K562 (cell line): Measurements from ENCODE around the gene TEX54. TPM values are rescaled to one million over a fixed set of nuclear protein-coding genes. Genes with fewer than 3 reads are reported as not detected.

Experiments
- ATAC-seq: fragments of 200-7000 bp; cut with Tn5 transposase; 3 replicates; pipeline ENCODE4 v1.9.1; 2020; ENCODE audit warnings: moderate library complexity
- BruUV-seq: library from RNA; stranded (reverse); fragments of 400-500 nt; replicated peaks from 2 replicates; lab custom pipeline; 2021; lab: Mats Ljungman, UMichigan
- CTCF ChIA-PET: fragments of 300-600 bp; formaldehyde crosslinking; extraction: SDS; loops from one replicate; lab custom pipeline; 2021; ENCODE audit warnings: low intra/inter-chr PET ratio; lab: Yijun Ruan, JAX
- POLR2A ChIA-PET: fragments of 300-600, 350-650 bp; sonication (Branson Sonifier 250); formaldehyde crosslinking; extraction: SDS; loops from one replicate; lab custom pipeline; 2021; ENCODE audit warnings: antibody characterized with exemption, inconsistent platforms; lab: Yijun Ruan, JAX
- DNase-seq, 4 experiments: peaks; one replicate each; pipeline versions ENCODE4 v3.0.0 to v3.0.0-alpha.2; 2011 to 2018; ENCODE audit warnings: low spot score in 3 of 4, mixed read lengths in 3 of 4; ENCODE audit errors: extremely low read depth in 1 of 4
- FAIRE-seq: peaks from 2 replicates; lab custom pipeline; 2011; peaks lifted over from hg19 to GRCh38; lab: Jason Lieb, UNC
- H2AFZ ChIP-seq: 2 replicates; pipeline ENCODE4 v1.6.0; 2011; ENCODE audit warnings: low read depth, low read length, control low read depth, inconsistent platforms
- H3K27ac ChIP-seq: fragments of 200-600 bp; 3 replicates; pipeline ENCODE4 v1.8.0; 2011; ENCODE audit warnings: low read depth, mild to moderate bottlenecking, control low read depth, inconsistent platforms, low read length, moderate library complexity, mixed read lengths; ENCODE audit errors: extremely low read depth
- H3K27me3 ChIP-seq, 2 experiments: fragments of 300-600 bp in 1 of 2; 2 replicates in 1 of 2; 3 replicates in 1 of 2; pipeline versions ENCODE4 v1.6.0 to v1.8.0; 2011; ENCODE audit warnings: inconsistent platforms in 2 of 2, low read length in 2 of 2, mild to moderate bottlenecking in 1 of 2, mixed read lengths in 1 of 2, moderate library complexity in 1 of 2; ENCODE audit not compliant: control insufficient read depth in 2 of 2, insufficient read depth in 2 of 2
- H3K36me3 ChIP-seq: fragments of 300-600 bp; 3 replicates; pipeline ENCODE4 v1.8.0; 2011; ENCODE audit warnings: mild to moderate bottlenecking, low read length, inconsistent platforms; ENCODE audit not compliant: control insufficient read depth, insufficient read depth
- H3K4me1 ChIP-seq, 2 experiments: fragments of 200-600 bp in 1 of 2; replicated peaks in 1 of 2; 2 replicates in 1 of 2; 3 replicates in 1 of 2; pipeline versions ENCODE4 v1.5.1 to v1.8.0; 2011; ENCODE audit warnings: inconsistent platforms in 2 of 2, low read length in 2 of 2, mild to moderate bottlenecking in 1 of 2, mixed read lengths in 1 of 2, moderate library complexity in 1 of 2; ENCODE audit not compliant: control insufficient read depth in 2 of 2, insufficient read depth in 2 of 2
- H3K4me2 ChIP-seq: 2 replicates; pipeline ENCODE4 v1.6.1; 2011; ENCODE audit warnings: low read length, control low read depth, inconsistent platforms, mixed read lengths; ENCODE audit not compliant: insufficient read depth
- H3K4me3 ChIP-seq: fragments of 200-600 bp; sonication (generic), shearing (Covaris generic); 2 replicates; pipeline ENCODE4 v1.5.1; 2016; ENCODE audit warnings: control low read depth, inconsistent platforms
- H3K79me2 ChIP-seq: fragments of 200-600 bp; 3 replicates; pipeline ENCODE4 v1.8.0; 2011; ENCODE audit warnings: low read length, inconsistent platforms; ENCODE audit not compliant: control insufficient read depth, insufficient read depth
- H3K9ac ChIP-seq, 2 experiments: 2 replicates each; pipeline versions ENCODE4 v1.6.0 to v1.6.1; 2011; ENCODE audit warnings: low read depth in 2 of 2, low read length in 2 of 2, control low read depth in 1 of 2, inconsistent platforms in 1 of 2, mild to moderate bottlenecking in 1 of 2, mixed read lengths in 1 of 2; ENCODE audit not compliant: insufficient read depth in 1 of 2
- H3K9me1 ChIP-seq: one replicate; pipeline ENCODE4 v1.6.0; 2011; ENCODE audit warnings: inconsistent platforms, mild to moderate bottlenecking, low read length, moderate library complexity; ENCODE audit not compliant: control insufficient read depth, insufficient read depth
- H3K9me3 ChIP-seq: replicated peaks from 2 replicates; pipeline ENCODE4 v1.5.1; 2011; ENCODE audit warnings: low read depth, low read length, inconsistent platforms; ENCODE audit not compliant: control insufficient read depth, insufficient read depth
- H4K20me1 ChIP-seq: replicated peaks from 2 replicates; pipeline ENCODE4 v1.6.1; 2011; ENCODE audit warnings: low read length, inconsistent platforms, mixed read lengths; ENCODE audit not compliant: control insufficient read depth, insufficient read depth
- CBFA2T3 ChIP-seq: fragments of 450-650 bp; IDR thresholded peaks from 2 replicates; pipeline ENCODE4 v1.6.1; 2017
- ESRRB ChIP-seq: fragments of 250-450 bp; sonication (Bioruptor Pico); IDR thresholded peaks from 2 replicates; pipeline ENCODE4 v1.5.0; 2020; ENCODE audit warnings: mild to moderate bottlenecking, moderate library complexity, borderline replicate concordance
- GABPA ChIP-seq: fragments of 200-800 bp; sonication (Bioruptor generic); conservative IDR thresholded peaks from 2 replicates; pipeline ENCODE4 v1.6.1; 2016; ENCODE audit warnings: low read depth, missing genetic modification characterization, missing compliant biosample characterization
- HNRNPH1 ChIP-seq: fragments of 200-400 bp; formaldehyde crosslinking; optimal IDR thresholded peaks from 2 replicates; pipeline ENCODE3; 2017; ENCODE audit warnings: low read depth, mild to moderate bottlenecking, low read length, moderate library complexity
- PRPF4 ChIP-seq: fragments of 200-400 bp; formaldehyde crosslinking; IDR thresholded peaks from one replicate; pipeline ENCODE4 v1.6.1; 2017; ENCODE audit warnings: low read length, low read depth, mild to moderate bottlenecking; ENCODE audit not compliant: insufficient read depth, poor library complexity, severe bottlenecking
- ZBTB8A ChIP-seq: fragments of 450-650 bp; IDR thresholded peaks from 2 replicates; pipeline ENCODE4 v1.6.1; 2018; ENCODE audit warnings: mild to moderate bottlenecking, moderate library complexity; ENCODE audit not compliant: partially characterized antibody
- WGBS: fragments of 100-300 bp; shearing (Covaris generic); methylation state at CpG from one replicate; pipeline ENCODE4 v1.1.6; 2016; ENCODE audit warnings: low coverage, mixed read lengths; ENCODE audit not compliant: insufficient coverage; ENCODE audit errors: missing lambda C conversion rate; 5-methylcytosine and 5-hydroxymethylcytosine counted together
- in situ Hi-C: fragments of 300-500 bp; cut with MboI; formaldehyde crosslinking; loops from 4 replicates; pipeline ENCODE4 v1.15.0; 2018; ENCODE audit warnings: inconsistent platforms, mixed read lengths
- intact Hi-C: fragments of 100-400 bp; cut with micrococcal nuclease; formaldehyde crosslinking; loops from 2 replicates; pipeline ENCODE4 v1.14.2; 2022
- polyA plus RNA-seq, 8 experiments: library from polyadenylated mRNA; depleted of rRNA in 4 of 8; stranded (reverse) in 5 of 8; unstranded in 3 of 8; fragments of >200 nt; fragmentation: Nextera tagmentation in 2 of 8; fragmentation: Illumina TruSeq in 1 of 8; extraction: Ambion mirVana in 2 of 8; extraction: Trizol in 1 of 8; gene quantifications; 2 replicates each; pipeline versions ENCODE4 v1.2.1 to v1.2.3, GENCODE V29; 2011 to 2014; ENCODE audit warnings: inconsistent platforms in 1 of 8, missing spikeins in 1 of 8
- total RNA-seq, 7 experiments: library from RNA; depleted of rRNA in 6 of 7; stranded (reverse); fragments of >200 nt in 6 of 7; fragmentation: Illumina TruSeq in 2 of 7; extraction: Trizol in 2 of 7; gene quantifications; 2 replicates each; pipeline versions ENCODE4 v1.2.1 to v1.2.3, GENCODE V29; 2011 to 2021; ENCODE audit warnings: low replicate concordance in 1 of 7
- TF ChIP-seq, protein P1 (sequence below): fragments of 250-450 bp; sonication (Bioruptor Pico); IDR thresholded peaks from 2 replicates; pipeline ENCODE4 v1.9.0; 2021; ENCODE audit warnings: mild to moderate bottlenecking
- TF ChIP-seq, protein P2 (sequence below): IDR thresholded peaks from 3 replicates; pipeline ENCODE4 v1.6.1; 2011; ENCODE audit warnings: borderline replicate concordance, mild to moderate bottlenecking; ENCODE audit not compliant: insufficient read length, insufficient read depth
- TF ChIP-seq, protein P3 (sequence below), 2 experiments: fragments of 450-650 bp; IDR thresholded peaks; 2 replicates each; pipeline ENCODE4 v1.6.1; 2018; ENCODE audit warnings: mild to moderate bottlenecking in 2 of 2, low read depth in 1 of 2; ENCODE audit not compliant: partially characterized antibody in 2 of 2
- TF ChIP-seq, protein P4 (sequence below): fragments of 250-450 bp; sonication (Bioruptor Pico); IDR thresholded peaks from 2 replicates; pipeline ENCODE4 v1.4.0; 2020

Gene TEX54
- total and polyA plus RNA-seq, 9 of the 15 experiments (the other 6 are each of a cell fraction or from before 2014, with no cell fraction given), result not detected

DNA sequence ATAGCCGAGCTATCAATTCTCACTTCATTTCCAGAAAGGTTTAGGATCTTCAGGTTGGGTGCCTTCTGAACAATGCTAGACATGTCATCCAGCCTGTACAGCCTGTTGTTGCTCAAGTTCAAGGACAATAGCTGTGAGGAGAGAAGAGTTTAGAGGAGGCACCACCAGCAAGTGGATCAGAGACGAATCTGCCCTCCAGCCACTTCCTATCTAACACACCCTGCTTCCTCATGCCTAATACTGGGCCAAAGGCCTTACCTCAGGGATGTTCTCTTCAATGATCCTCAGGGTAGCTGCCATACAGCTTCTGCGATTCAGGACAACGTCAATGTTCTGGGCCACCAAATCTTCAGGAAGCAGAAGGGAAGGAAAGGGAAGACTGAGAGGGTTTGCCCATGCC, 31.6 kb downstream of the TEX54 start:
- H3K27me3 ChIP-seq, result no peaks in the 10 kb centered on the region
- H3K36me3 ChIP-seq, result peaks cover 75% of the 10 kb centered on the region
- ATAC-seq (no peak), FAIRE-seq (no peak), DNase-seq (no peak)
- ChIA-PET POLR2A (interaction anchor here (0.6 to 5.5 kb wide), 9 partner anchors 10 to 243 kb away, joined by 3 to 116 read pairs (median 4); partner anchors contain the start of genes TMEM179B, TMEM223, TUT1 and WDR74), CTCF (no interaction called here)
- no peak overlapping the region for H3K4me3 ChIP-seq
- H4K20me1 ChIP-seq, result peaks cover 9% of the 10 kb centered on the region; the same call in 1 of the 2 replicates
- H3K9me1 ChIP-seq, result no peaks in the 10 kb centered on the region
- peaks cover 3 to 10% of the 10 kb centered on the region in 2 experiments; a peak in 4 of 5 replicates for H3K4me1 ChIP-seq
- 85% methylated on average over 4 of the region's 4 CpGs for WGBS
- in situ Hi-C loops (no loop called here), intact Hi-C loops (no loop called here)
- no peak overlapping the region for H3K9ac ChIP-seq
- H3K4me2 ChIP-seq, result no peak overlapping the region
- H2AFZ ChIP-seq, result no peak overlapping the region
- H3K9me3 ChIP-seq, result no peaks in the 10 kb centered on the region
- BruUV-seq, result no TSS peak
- TF ChIP-seq ESRRB, result no peak
- TF ChIP-seq, protein P1, sequence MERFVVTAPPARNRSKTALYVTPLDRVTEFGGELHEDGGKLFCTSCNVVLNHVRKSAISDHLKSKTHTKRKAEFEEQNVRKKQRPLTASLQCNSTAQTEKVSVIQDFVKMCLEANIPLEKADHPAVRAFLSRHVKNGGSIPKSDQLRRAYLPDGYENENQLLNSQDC (CRISPR knock-in tag), result no peak
- no peak for TF ChIP-seq PRPF4
- TF ChIP-seq HNRNPH1, result no peak
- TF ChIP-seq, protein P2, sequence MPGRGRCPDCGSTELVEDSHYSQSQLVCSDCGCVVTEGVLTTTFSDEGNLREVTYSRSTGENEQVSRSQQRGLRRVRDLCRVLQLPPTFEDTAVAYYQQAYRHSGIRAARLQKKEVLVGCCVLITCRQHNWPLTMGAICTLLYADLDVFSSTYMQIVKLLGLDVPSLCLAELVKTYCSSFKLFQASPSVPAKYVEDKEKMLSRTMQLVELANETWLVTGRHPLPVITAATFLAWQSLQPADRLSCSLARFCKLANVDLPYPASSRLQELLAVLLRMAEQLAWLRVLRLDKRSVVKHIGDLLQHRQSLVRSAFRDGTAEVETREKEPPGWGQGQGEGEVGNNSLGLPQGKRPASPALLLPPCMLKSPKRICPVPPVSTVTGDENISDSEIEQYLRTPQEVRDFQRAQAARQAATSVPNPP, result no peak
- no peak for TF ChIP-seq GABPA
- TF ChIP-seq CBFA2T3, result no peak
- TF ChIP-seq, protein P3, sequence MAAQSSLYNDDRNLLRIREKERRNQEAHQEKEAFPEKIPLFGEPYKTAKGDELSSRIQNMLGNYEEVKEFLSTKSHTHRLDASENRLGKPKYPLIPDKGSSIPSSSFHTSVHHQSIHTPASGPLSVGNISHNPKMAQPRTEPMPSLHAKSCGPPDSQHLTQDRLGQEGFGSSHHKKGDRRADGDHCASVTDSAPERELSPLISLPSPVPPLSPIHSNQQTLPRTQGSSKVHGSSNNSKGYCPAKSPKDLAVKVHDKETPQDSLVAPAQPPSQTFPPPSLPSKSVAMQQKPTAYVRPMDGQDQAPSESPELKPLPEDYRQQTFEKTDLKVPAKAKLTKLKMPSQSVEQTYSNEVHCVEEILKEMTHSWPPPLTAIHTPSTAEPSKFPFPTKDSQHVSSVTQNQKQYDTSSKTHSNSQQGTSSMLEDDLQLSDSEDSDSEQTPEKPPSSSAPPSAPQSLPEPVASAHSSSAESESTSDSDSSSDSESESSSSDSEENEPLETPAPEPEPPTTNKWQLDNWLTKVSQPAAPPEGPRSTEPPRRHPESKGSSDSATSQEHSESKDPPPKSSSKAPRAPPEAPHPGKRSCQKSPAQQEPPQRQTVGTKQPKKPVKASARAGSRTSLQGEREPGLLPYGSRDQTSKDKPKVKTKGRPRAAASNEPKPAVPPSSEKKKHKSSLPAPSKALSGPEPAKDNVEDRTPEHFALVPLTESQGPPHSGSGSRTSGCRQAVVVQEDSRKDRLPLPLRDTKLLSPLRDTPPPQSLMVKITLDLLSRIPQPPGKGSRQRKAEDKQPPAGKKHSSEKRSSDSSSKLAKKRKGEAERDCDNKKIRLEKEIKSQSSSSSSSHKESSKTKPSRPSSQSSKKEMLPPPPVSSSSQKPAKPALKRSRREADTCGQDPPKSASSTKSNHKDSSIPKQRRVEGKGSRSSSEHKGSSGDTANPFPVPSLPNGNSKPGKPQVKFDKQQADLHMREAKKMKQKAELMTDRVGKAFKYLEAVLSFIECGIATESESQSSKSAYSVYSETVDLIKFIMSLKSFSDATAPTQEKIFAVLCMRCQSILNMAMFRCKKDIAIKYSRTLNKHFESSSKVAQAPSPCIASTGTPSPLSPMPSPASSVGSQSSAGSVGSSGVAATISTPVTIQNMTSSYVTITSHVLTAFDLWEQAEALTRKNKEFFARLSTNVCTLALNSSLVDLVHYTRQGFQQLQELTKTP (IDR thresholded peaks at IDR 0.05; ENCODE audit: low read depth in 1 of 2, partially characterized antibody in 2 of 2), result no peak
- TF ChIP-seq, protein P4, sequence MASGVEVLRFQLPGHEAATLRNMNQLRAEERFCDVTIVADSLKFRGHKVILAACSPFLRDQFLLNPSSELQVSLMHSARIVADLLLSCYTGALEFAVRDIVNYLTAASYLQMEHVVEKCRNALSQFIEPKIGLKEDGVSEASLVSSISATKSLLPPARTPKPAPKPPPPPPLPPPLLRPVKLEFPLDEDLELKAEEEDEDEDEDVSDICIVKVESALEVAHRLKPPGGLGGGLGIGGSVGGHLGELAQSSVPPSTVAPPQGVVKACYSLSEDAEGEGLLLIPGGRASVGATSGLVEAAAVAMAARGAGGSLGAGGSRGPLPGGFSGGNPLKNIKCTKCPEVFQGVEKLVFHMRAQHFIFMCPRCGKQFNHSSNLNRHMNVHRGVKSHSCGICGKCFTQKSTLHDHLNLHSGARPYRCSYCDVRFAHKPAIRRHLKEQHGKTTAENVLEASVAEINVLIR (CRISPR knock-in tag), result no peak
- no peak for TF ChIP-seq ZBTB8A
- H3K79me2 ChIP-seq, result peaks cover 26% of the 10 kb centered on the region
- H3K27ac ChIP-seq, result no peak overlapping the region
